Kidney (tissue), 14 donors: ENCODE results near the gene TESMIN. TPM values are rescaled to one million over a fixed set of nuclear protein-coding genes. Genes with fewer than 3 reads are reported as not detected.
A peak's percentile ranks its signal among the peaks of the same experiment; 100 is the strongest.

Source experiments
- DNase-seq, 5 donors: peaks; one replicate each; pipeline ENCODE4 v3.0.0-alpha.2; 2013 to 2020
- FAIRE-seq: peaks from 2 replicates; lab custom pipeline; 2012; peaks lifted over from hg19 to GRCh38; lab: Jason Lieb, UNC
- H3K27ac ChIP-seq, 2 donors: one replicate each; pipeline ENCODE4 v1.7.0; 2013; ENCODE audit warnings: low read depth in 2 of 2, low read length in 2 of 2, inconsistent platforms in 1 of 2
- H3K27me3 ChIP-seq: one replicate; pipeline ENCODE4 v1.7.1; 2013; ENCODE audit warnings: low read length, inconsistent platforms; ENCODE audit not compliant: control insufficient read depth, insufficient read depth
- H3K36me3 ChIP-seq, 3 donors: one replicate each; pipeline versions ENCODE4 v1.7.0 to v1.7.1; 2013; ENCODE audit warnings: low read length in 3 of 3, control low read depth in 1 of 3, inconsistent platforms in 1 of 3; ENCODE audit not compliant: insufficient read depth in 3 of 3, control insufficient read depth in 2 of 3
- H3K4me1 ChIP-seq, 3 donors: one replicate each; pipeline versions ENCODE4 v1.7.0 to v1.7.1; 2013; ENCODE audit warnings: low read length in 3 of 3, inconsistent platforms in 1 of 3, low read depth in 1 of 3; ENCODE audit not compliant: control insufficient read depth in 2 of 3, insufficient read depth in 2 of 3
- H3K4me3 ChIP-seq, 3 donors: one replicate each; pipeline versions ENCODE4 v1.7.0 to v1.8.1; 2013; ENCODE audit warnings: low read length in 3 of 3, control low read depth in 1 of 3, inconsistent platforms in 1 of 3
- H3K9ac ChIP-seq, 3 donors: one replicate each; pipeline versions ENCODE4 v1.7.0 to v1.7.1; 2013; ENCODE audit warnings: low read length in 3 of 3, control low read depth in 1 of 3, inconsistent platforms in 1 of 3
- H3K9me3 ChIP-seq, 3 donors: one replicate each; pipeline versions ENCODE4 v1.7.0 to v1.7.1; 2013; ENCODE audit warnings: low read length in 3 of 3, control low read depth in 1 of 3, inconsistent platforms in 1 of 3; ENCODE audit not compliant: control insufficient read depth in 2 of 3, insufficient read depth in 1 of 3
- CTCF ChIP-seq: IDR thresholded peaks from 3 replicates; pipeline ENCODE4 v1.5.1; 2012; ENCODE audit warnings: mild to moderate bottlenecking, moderate library complexity, borderline replicate concordance; ENCODE audit not compliant: insufficient read depth; ENCODE audit errors: extremely low read depth
- intact Hi-C: fragments of 100-400 bp; cut with DNase I; formaldehyde crosslinking; loops from one replicate; pipeline ENCODE4 v1.11.1; 2022
- polyA plus RNA-seq: library from polyadenylated mRNA; stranded (reverse); fragments of 350-450 nt; fragmentation: Illumina TruSeq; extraction: RNeasy Lipid Tissue Mini Kit (QIAGEN cat#74804); gene quantifications from one replicate; pipeline ENCODE4 v1.2.3, GENCODE V29; 2014; ENCODE audit warnings: low read depth, low replicate concordance; ENCODE audit not compliant: insufficient read depth
- total RNA-seq: library from RNA; stranded (reverse); fragmentation: NEBNext Ultra II Directional; extraction: Animal tissue kit (Norgen Biotek cat#: 25700); gene quantifications from one replicate; pipeline ENCODE4 v1.2.1, GENCODE V29; 2021
- donor health status: control.
- donor health status: control.
- donor health status: control.
- donor health status: control.
- donor health status: control.
- donor health status: DM: yes; HTN: yes; CAD: no.
- donor health status: Normal renal cell carcinoma (clear cell type).

The TESMIN gene
- total and polyA plus RNA-seq, 2 donors from 2014 or later, result 3.8 to 8.7 TPM

GRCh38 chr11:68721075-68721474 is 30.2 kb downstream of the TESMIN start:
- intact Hi-C loops, result no loop called here
- Histone ChIP-seq H3K9me3 (peaks cover 0 to 3% (median 0%) of the 10 kb centered on the region in 3 donors), H3K9ac (no peak overlapping the region), H3K36me3 (no peaks in the 10 kb centered on the region), H3K27ac (no peak overlapping the region), H3K27me3 (no peaks in the 10 kb centered on the region), H3K4me3 (no peak overlapping the region), H3K4me1 (no peaks in the 10 kb centered on the region)
- FAIRE-seq (no peak), DNase-seq (no peak)
- TF ChIP-seq CTCF, result no peak

GRCh38 chr11:68715456-68716122 is 35.7 kb downstream of the TESMIN start:
- no peak for TF ChIP-seq CTCF
- no peak overlapping the region for H3K27ac ChIP-seq
- peaks cover 0 to 3% (median 0%) of the 10 kb centered on the region in 3 donors for H3K9me3 ChIP-seq
- intact Hi-C loops, result no loop called here
- H3K27me3 ChIP-seq, result no peaks in the 10 kb centered on the region
- H3K4me3 ChIP-seq, result no peak overlapping the region
- no peak for DNase-seq
- FAIRE-seq, result no peak
- peaks cover 0 to 5% (median 0%) of the 10 kb centered on the region in 3 donors for H3K4me1 ChIP-seq
- no peak overlapping the region for H3K9ac ChIP-seq
- no peaks in the 10 kb centered on the region for H3K36me3 ChIP-seq

GRCh38 chr11:68714060-68714856 is 37.1 kb downstream of the TESMIN start:
- Histone ChIP-seq H3K36me3 (no peaks in the 10 kb centered on the region), H3K9me3 (no peaks in the 10 kb centered on the region), H3K4me3 (no peak overlapping the region), H3K9ac (no peak overlapping the region), H3K4me1 (peaks cover 0 to 5% (median 0%) of the 10 kb centered on the region in 3 donors), H3K27ac (no peak overlapping the region), H3K27me3 (no peaks in the 10 kb centered on the region)
- intact Hi-C loops, result no loop called here
- TF ChIP-seq CTCF, result no peak
- no peak for FAIRE-seq
- DNase-seq, result peak; percentile 62 to 81 (median 76)
